Activated naive CD4-positive, alpha-beta T cell treated with anti-CD3 and anti-CD28 coated beads, Interleukin-2, amount 50 U/mL, for 72 hours (primary cell): ENCODE data around the gene FES. TPM values are rescaled to one million over a fixed set of nuclear protein-coding genes. Genes with fewer than 3 reads are reported as not detected.
"Not testable (repeated sequence)": the region's sequence is repeated elsewhere in the genome, so short reads cannot be mapped to it uniquely, and the experiment has no call there.

Source experiments
- ATAC-seq, 2 donors: fragments of 150-1000 bp; cut with Tn5 transposase; 2 replicates each; pipeline ENCODE4 v1.10.0; 2021; ENCODE audit warnings: mild to moderate bottlenecking in 2 of 2, moderate library complexity in 2 of 2
- DNase-seq, 2 donors: peaks; one replicate each; pipeline ENCODE4 v3.0.0; 2021 to 2022; ENCODE audit warnings: low spot score in 2 of 2
- H3K27ac Mint-ChIP-seq, 2 donors: one replicate each; pipeline ENCODE4 v1.8.0; 2022; ENCODE audit warnings: mild to moderate bottlenecking in 2 of 2, mixed read lengths in 2 of 2
- H3K36me3 Mint-ChIP-seq, 2 donors: one replicate each; pipeline ENCODE4 v1.8.0; 2022; ENCODE audit warnings: mixed read lengths in 2 of 2
- H3K9me3 Mint-ChIP-seq, 2 donors: one replicate each; pipeline ENCODE4 v1.8.0; 2022; ENCODE audit warnings: mixed read lengths in 2 of 2
- total RNA-seq, 2 donors: library from RNA; stranded (reverse); gene quantifications; one replicate each; pipeline ENCODE4 v1.2.3, GENCODE V29; 2022

Gene FES
- 10 to 100 TPM; 83.9 to 91.4 TPM for total RNA-seq

DNA sequence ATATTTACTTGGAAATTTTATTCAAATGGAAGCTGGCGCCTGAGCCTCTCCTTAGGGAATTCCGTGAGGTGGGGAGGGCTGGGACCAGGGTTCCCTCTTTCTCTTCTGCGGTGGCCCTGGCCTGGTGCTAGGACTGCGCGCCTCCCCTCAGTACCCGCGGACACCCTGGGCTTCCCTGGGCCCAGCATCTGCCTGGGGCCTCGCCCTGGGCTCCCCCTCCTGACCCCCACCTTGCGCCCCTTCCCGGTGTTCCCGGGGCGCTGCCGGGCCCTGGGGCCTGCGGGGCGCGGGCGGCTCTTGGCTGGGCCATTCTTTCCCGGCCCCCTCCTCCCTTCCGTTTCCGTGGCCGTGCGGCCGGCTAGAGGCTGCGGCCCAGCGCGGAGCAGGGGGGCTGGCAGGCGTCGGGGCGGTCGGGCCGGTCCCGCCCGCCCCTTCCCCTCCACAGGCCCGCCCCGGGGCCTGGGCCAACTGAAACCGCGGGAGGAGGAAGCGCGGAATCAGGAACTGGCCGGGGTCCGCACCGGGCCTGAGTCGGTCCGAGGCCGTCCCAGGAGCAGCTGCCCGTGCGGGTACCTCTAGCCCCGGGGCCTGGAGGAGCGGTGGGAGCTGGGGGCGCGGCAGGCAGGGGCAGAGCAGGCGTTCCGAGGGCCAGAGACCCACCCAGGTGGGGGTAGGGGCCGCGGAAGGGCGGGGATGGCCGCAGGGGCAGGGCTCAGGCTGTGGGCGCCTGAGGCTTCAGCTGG, at the start of gene FES:
TSS of gene FES (plus strand) at position 529 of the 743 bp plus-strand sequence. CDS start 542 bp downstream, outside the sequence.
- H3K36me3 Mint-ChIP-seq = peaks cover 0 to 17% of the 10 kb centered on the region in 2 donors
- peak in 1 of 2 donors; percentile 72 for DNase-seq

DNA sequence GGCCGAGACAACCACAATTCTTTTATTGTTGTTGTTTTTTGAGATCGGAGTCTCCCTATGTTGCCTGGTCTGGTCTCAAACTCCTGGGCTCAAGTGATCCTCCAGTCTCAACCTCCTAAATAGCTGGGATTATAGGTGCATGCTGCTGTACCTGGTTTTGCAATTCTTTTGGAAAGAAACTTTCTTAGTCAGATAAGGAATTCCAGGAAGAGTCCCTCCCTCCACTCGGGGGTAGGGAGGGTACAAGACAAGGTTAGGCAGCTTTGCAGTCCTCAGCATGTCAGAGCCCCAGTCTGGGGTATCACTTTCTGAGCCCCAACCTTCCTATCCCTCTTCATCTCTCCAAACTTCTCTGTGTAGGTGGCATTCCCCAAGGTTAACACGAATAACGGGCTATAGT, 49.7 kb upstream of the FES start:
- no peak for DNase-seq
- H3K9me3 Mint-ChIP-seq = no peaks in the 10 kb centered on the region
- no peak for ATAC-seq
- H3K27ac Mint-ChIP-seq = peak overlapping the region in 1 of 2 donors; percentile 99
- peaks cover 8 to 35% of the 10 kb centered on the region in 2 donors for H3K36me3 Mint-ChIP-seq

More for the DNA sequence above, at the start of gene FES:
- peak; percentile 16 to 23 for ATAC-seq
- Mint-ChIP-seq H3K9me3 (no peaks in the 10 kb centered on the region), H3K27ac (peak within 1 kb of the TSS; percentile 83 to 95)

DNA sequence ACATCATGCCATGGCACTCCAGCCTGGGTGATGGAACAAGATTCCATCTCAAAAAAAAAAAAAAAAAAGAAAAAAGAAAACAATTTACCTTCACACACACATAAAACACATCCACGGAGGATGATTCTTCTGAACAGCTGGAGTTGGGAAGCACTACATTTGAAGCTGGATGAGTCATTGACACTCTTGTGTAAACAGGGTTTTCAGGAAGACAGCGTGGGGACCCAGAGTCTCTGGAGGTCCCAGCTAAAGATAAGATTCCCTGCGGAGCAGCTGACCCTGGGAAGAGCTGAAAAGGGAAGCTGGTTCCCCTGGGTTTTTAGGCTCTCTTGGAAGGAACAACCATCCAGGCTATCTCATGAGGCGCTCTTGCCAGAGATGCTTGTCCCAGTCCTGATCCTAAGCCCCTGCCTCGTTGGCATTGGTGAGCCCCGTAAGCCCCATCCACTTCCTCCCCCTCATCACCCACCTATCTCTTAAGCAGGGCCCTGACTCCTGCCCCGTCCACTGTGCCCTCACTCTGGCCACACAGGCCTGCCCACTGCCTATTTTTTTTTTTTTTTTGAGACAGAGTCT, 47.9 kb upstream of the FES start:
- DNase-seq (no peak), ATAC-seq (no peak)
- no peaks in the 10 kb centered on the region for H3K9me3 Mint-ChIP-seq
- H3K27ac Mint-ChIP-seq = peak overlapping the region; percentile 95 to 99
- peaks cover 15 to 37% of the 10 kb centered on the region in 2 donors for H3K36me3 Mint-ChIP-seq

GRCh38 chr15:90837094-90837493, 47.2 kb upstream of the FES start:
- Mint-ChIP-seq H3K9me3 (no peaks in the 10 kb centered on the region), H3K36me3 (peaks cover 15 to 41% of the 10 kb centered on the region in 2 donors), H3K27ac (peak overlapping the region; percentile 95 to 99)
- peak; percentile 55 to 59 for ATAC-seq
- DNase-seq = peak in 1 of 2 donors; percentile 86

GRCh38 chr15:90838139-90838538, 46.2 kb upstream of the FES start:
- Mint-ChIP-seq H3K36me3 (peaks cover 15 to 36% of the 10 kb centered on the region in 2 donors), H3K27ac (peak overlapping the region; percentile 95 to 99), H3K9me3 (no peaks in the 10 kb centered on the region)
- peak; percentile 80 to 84 for ATAC-seq
- peak; percentile 80 to 94 for DNase-seq

DNA sequence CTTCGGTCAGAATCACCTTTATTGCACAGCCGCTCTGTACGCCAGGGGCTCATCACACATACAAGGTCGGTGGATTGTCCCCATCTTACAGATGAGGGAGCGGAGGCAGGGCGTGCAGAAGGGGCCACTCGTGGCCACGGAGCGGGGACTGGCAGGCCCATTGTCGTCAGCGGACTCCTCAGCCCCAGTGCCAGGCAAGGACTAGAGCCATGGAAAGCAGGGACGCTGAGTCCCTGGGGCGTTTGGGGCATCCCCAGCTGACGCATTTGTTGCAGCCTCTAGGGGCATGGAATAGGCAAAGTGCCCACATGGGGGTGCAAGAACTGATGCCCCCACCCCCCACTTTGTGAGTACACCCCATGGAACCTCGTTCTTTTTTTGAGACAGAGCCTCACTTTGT, 45.8 kb upstream of the FES start:
- ATAC-seq = peak; percentile 22 to 26
- Mint-ChIP-seq H3K9me3 (no peaks in the 10 kb centered on the region), H3K27ac (peak overlapping the region; percentile 95 to 99), H3K36me3 (peaks cover 15 to 40% of the 10 kb centered on the region in 2 donors)
- peak in 1 of 2 donors; percentile 68 for DNase-seq

- H3K9me3 Mint-ChIP-seq = no peaks in the 10 kb centered on the region
- H3K27ac Mint-ChIP-seq = peak overlapping the region; percentile 95 to 99
- ATAC-seq (peak; percentile 21 to 26), DNase-seq (no peak)
- H3K36me3 Mint-ChIP-seq = peaks cover 15 to 48% of the 10 kb centered on the region in 2 donors
Measured at GRCh38 chr15:90839187-90840071, 44.9 kb upstream of the FES start.

DNA sequence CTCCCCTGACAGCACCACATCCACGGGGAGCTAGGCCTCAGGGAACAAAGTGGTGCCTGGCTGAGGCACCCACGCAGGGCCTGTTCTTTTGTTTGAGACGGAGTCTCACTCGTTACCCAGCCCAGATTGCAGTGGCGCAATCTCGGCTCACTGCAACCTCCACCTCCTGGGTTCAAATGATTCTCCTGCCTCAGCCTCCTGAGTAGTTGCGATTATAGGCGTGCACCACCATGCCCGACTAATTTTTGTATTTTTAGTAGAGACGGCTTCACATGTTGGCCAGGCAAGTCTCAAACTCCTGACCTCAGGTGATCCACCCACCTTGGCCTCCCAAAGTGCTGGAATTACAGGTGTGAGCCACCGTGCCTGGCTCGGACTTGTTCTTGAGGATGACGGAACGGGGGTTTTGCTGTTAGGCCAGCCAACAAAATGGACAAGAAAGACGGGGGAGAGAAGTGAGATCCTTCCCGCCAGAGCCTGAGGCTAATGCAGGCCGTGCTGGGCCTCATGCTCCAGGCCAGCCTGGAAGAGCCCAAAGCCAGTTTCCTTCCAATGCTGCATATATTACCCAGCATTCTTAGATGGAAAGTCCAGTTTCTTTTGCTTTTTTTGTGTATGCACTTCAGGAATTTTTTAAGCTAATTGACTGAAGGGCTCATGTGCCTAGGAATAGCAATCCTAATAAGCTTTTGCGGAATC, 44.0 kb upstream of the FES start:
- no peak for DNase-seq
- ATAC-seq = no peak
- H3K27ac Mint-ChIP-seq = peak overlapping the region; percentile 95 to 99
- H3K9me3 Mint-ChIP-seq = no peaks in the 10 kb centered on the region
- H3K36me3 Mint-ChIP-seq = peaks cover 15 to 48% of the 10 kb centered on the region in 2 donors

GRCh38 chr15:90840954-90841353, 43.4 kb upstream of the FES start:
- Mint-ChIP-seq H3K27ac (peak overlapping the region in 1 of 2 donors; percentile 99), H3K36me3 (peaks cover 15 to 51% of the 10 kb centered on the region in 2 donors), H3K9me3 (no peaks in the 10 kb centered on the region)
- no peak for ATAC-seq
- DNase-seq = no peak

- Mint-ChIP-seq H3K36me3 (peaks cover 12 to 57% of the 10 kb centered on the region in 2 donors), H3K9me3 (no peaks in the 10 kb centered on the region), H3K27ac (peak overlapping the region; percentile 87 to 92)
- DNase-seq = no peak
- ATAC-seq = no peak
Measured at GRCh38 chr15:90844696-90845095, 39.6 kb upstream of the FES start.

- peak overlapping the region; percentile 87 to 92 for H3K27ac Mint-ChIP-seq
- H3K9me3 Mint-ChIP-seq = no peaks in the 10 kb centered on the region
- peaks cover 5 to 51% of the 10 kb centered on the region in 2 donors for H3K36me3 Mint-ChIP-seq
- ATAC-seq = peak; percentile 96 to 97
- DNase-seq = peak in 1 of 2 donors; percentile 80
Measured at GRCh38 chr15:90845201-90845949, 38.9 kb upstream of the FES start.

- not testable (repeated sequence) for ATAC-seq, DNase-seq, H3K9me3 Mint-ChIP-seq
- Mint-ChIP-seq H3K27ac (peak overlapping the region in 1 of 2 donors; percentile 39), H3K36me3 (peaks cover 17 to 46% of the 10 kb centered on the region in 2 donors)
Measured at GRCh38 chr15:90849424-90849823, 34.9 kb upstream of the FES start.

DNA sequence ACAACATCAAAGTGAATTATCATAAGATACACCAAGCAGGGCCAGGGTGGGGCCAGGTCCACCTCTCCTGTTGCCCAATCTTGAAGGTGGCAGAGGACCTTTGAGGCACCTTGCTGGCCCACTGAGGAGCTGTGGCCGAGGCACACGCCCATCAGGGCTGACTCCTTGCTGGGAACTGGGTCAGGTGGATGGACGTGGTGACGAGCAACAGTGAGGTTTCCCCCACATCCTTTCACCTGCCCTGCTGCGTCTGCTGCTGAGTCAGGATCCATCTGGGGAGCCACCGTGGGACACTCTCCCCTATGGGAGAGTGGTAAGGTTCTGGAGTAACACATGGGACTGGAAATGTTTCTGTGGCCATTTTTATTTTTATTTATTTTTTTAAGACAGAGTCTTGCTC, 33.2 kb upstream of the FES start:
- DNase-seq (peak in 1 of 2 donors; percentile 81), ATAC-seq (peak; percentile 19 to 46)
- peaks cover 10 to 11% of the 10 kb centered on the region in 2 donors for H3K9me3 Mint-ChIP-seq

GRCh38 chr15:90851940-90852339, 32.4 kb upstream of the FES start:
- peak overlapping the region; percentile 98 to 99 for H3K27ac Mint-ChIP-seq
- H3K36me3 Mint-ChIP-seq = peaks cover 15 to 35% of the 10 kb centered on the region in 2 donors
- ATAC-seq = peak in 1 of 2 donors; percentile 8

More for the DNA sequence above, 33.2 kb upstream of the FES start:
- Mint-ChIP-seq H3K36me3 (peaks cover 20 to 40% of the 10 kb centered on the region in 2 donors), H3K27ac (peak overlapping the region; percentile 98 to 99)

GRCh38 chr15:90855139-90855538, 29.2 kb upstream of the FES start:
- ATAC-seq = no peak
- Mint-ChIP-seq H3K27ac (peak overlapping the region; percentile 88 to 99), H3K9me3 (peaks cover 11 to 15% of the 10 kb centered on the region in 2 donors), H3K36me3 (peaks cover 15 to 37% of the 10 kb centered on the region in 2 donors)
- DNase-seq = peak in 1 of 2 donors; percentile 54

More at GRCh38 chr15:90851940-90852339, 32.4 kb upstream of the FES start:
- DNase-seq = no peak
- peaks cover 10 to 11% of the 10 kb centered on the region in 2 donors for H3K9me3 Mint-ChIP-seq
